HEK293 (cell line): Measurements from ENCODE around the gene SPP2.

Experiments used
- MEIS1 ChIP-seq: sonication (generic); formaldehyde crosslinking; IDR thresholded peaks from 2 replicates; pipeline ENCODE4 v1.8.1; 2022; ENCODE audit warnings: missing genetic modification reagents, mild to moderate bottlenecking, borderline replicate concordance
- ZBTB20 ChIP-seq: fragments of 450-650 bp; formaldehyde crosslinking; IDR thresholded peaks from 2 replicates; pipeline ENCODE4 v1.5.1; 2016; ENCODE audit warnings: missing biosample characterization, missing genetic modification characterization
- ZNF112 ChIP-seq: fragments of 450-650 bp; formaldehyde crosslinking; IDR thresholded peaks from 2 replicates; pipeline ENCODE4 v1.5.0; 2017; ENCODE audit warnings: missing biosample characterization, missing genetic modification characterization
- ZNF2 ChIP-seq: fragments of 450-650 bp; formaldehyde crosslinking; IDR thresholded peaks from 2 replicates; pipeline ENCODE4 v1.5.1; 2016; ENCODE audit warnings: missing biosample characterization, missing genetic modification characterization
- ZNF274 ChIP-seq, 2 experiments: fragments of 200-500 bp in 1 of 2; fragments of 450-650 bp in 1 of 2; sonication (Bioruptor generic) in 1 of 2; formaldehyde crosslinking in 1 of 2; IDR thresholded peaks; 2 replicates each; pipeline versions ENCODE4 v1.5.1 to v1.6.1; 2014 to 2016; ENCODE audit warnings: borderline replicate concordance in 1 of 2, inconsistent platforms in 1 of 2, low read length in 1 of 2, missing biosample characterization in 1 of 2, missing genetic modification characterization in 1 of 2

DNA sequence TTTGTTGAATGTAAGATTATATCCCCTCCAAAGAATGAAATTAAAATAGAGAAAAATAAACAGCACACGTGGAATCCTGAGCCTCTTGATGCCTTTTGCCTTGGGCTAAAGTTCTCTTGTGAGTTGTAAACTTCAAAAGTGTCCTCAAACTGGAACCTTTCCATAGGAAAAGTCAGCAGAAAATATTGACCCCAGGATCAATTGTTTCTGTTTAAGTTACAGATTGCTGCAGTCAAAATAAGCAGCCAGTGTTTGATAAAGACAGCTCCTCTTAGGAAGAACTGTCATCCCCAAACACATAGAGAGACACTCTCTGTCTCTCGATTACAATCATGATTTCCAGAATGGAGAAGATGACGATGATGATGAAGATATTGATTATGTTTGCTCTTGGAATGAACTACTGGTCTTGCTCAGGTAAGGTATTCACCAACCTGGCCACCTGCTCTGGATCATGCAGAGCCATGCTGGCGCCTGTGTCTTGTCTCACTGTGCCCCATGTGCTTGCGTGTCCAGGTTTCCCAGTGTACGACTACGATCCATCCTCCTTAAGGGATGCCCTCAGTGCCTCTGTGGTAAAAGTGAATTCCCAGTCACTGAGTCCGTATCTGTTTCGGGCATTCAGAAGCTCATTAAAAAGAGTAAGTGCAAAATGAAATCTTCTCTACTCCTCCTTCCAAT, at the start of gene SPP2:
- TF ChIP-seq ZNF274 (IDR thresholded peaks at IDR 0.05; ENCODE audit: low read length) = no peak
- TF ChIP-seq ZNF274 (tag by site-specific recombination; IDR thresholded peaks at IDR 0.05; ENCODE audit: borderline replicate concordance) = no peak
- no peak for TF ChIP-seq ZNF112 (tag by site-specific recombination)
- TF ChIP-seq ZNF2 (tag by site-specific recombination) = no peak
- TF ChIP-seq MEIS1 = no peak
- no peak for TF ChIP-seq ZBTB20 (tag by site-specific recombination)
